Astrocyte (in vitro differentiated cells and primary cell): ENCODE measurements around the gene KRTAP3-3.

Experiments used
- EZH2 ChIP-seq: IDR thresholded peaks from 2 replicates; pipeline ENCODE4 v1.6.1; 2012; ENCODE audit warnings: mild to moderate bottlenecking, low read length, inconsistent platforms; ENCODE audit not compliant: insufficient read depth
- TF ChIP-seq, protein P1 (sequence below): IDR thresholded peaks from 2 replicates; pipeline ENCODE4 v1.5.1; 2011; ENCODE audit warnings: low read depth, mild to moderate bottlenecking, inconsistent platforms, low read length, moderate library complexity; ENCODE audit not compliant: insufficient read depth

- TF ChIP-seq EZH2, result no peak
- TF ChIP-seq, protein P1, sequence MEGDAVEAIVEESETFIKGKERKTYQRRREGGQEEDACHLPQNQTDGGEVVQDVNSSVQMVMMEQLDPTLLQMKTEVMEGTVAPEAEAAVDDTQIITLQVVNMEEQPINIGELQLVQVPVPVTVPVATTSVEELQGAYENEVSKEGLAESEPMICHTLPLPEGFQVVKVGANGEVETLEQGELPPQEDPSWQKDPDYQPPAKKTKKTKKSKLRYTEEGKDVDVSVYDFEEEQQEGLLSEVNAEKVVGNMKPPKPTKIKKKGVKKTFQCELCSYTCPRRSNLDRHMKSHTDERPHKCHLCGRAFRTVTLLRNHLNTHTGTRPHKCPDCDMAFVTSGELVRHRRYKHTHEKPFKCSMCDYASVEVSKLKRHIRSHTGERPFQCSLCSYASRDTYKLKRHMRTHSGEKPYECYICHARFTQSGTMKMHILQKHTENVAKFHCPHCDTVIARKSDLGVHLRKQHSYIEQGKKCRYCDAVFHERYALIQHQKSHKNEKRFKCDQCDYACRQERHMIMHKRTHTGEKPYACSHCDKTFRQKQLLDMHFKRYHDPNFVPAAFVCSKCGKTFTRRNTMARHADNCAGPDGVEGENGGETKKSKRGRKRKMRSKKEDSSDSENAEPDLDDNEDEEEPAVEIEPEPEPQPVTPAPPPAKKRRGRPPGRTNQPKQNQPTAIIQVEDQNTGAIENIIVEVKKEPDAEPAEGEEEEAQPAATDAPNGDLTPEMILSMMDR, result no peak
Measured at GRCh38 chr17:40947929-40948328, 46.0 kb downstream of the KRTAP3-3 start.
